Loucy (cell line): ENCODE results near the gene KIZ.
"Not testable (repeated sequence)": the region's sequence is repeated elsewhere in the genome, so short reads cannot be mapped to it uniquely, and the experiment has no call there.

Experiments
- H2AFZ ChIP-seq: fragments of 200-600 bp; sonication (generic); 2 replicates; pipeline ENCODE4 v1.6.0; 2016; ENCODE audit warnings: antibody characterized with exemption, mild to moderate bottlenecking, low read length, moderate library complexity
- H3F3A ChIP-seq: fragments of 200-600 bp; 2 replicates; pipeline ENCODE4 v1.6.0; 2016; ENCODE audit warnings: antibody characterized with exemption, low read depth, mild to moderate bottlenecking
- H3K27me3 ChIP-seq: fragments of 200-600 bp; sonication (generic); 2 replicates; pipeline ENCODE4 v1.6.1; 2014; ENCODE audit warnings: low read length, mild to moderate bottlenecking; ENCODE audit not compliant: insufficient read depth, poor library complexity, severe bottlenecking
- H3K36me3 ChIP-seq: fragments of 200-600 bp; sonication (generic); 2 replicates; pipeline ENCODE4 v1.6.1; 2016; ENCODE audit warnings: low read length; ENCODE audit not compliant: insufficient read depth
- H3K4me1 ChIP-seq: fragments of 200-600 bp; sonication (generic); 2 replicates; pipeline ENCODE4 v1.5.1; 2014; ENCODE audit warnings: low read length, mild to moderate bottlenecking; ENCODE audit not compliant: insufficient read depth, poor library complexity, severe bottlenecking
- H3K4me2 ChIP-seq: fragments of 200-600 bp; sonication (generic); 2 replicates; pipeline ENCODE4 v1.6.0; 2014; ENCODE audit warnings: antibody characterized with exemption, low read length, low read depth, mild to moderate bottlenecking; ENCODE audit not compliant: poor library complexity, severe bottlenecking
- H3K4me3 ChIP-seq: fragments of 200-600 bp; sonication (generic); 2 replicates; pipeline ENCODE4 v1.5.1; 2014; ENCODE audit warnings: low read length, mild to moderate bottlenecking, mixed read lengths; ENCODE audit not compliant: poor library complexity, severe bottlenecking
- H3K79me2 ChIP-seq: fragments of 200-600 bp; sonication (generic); 2 replicates; pipeline ENCODE4 v1.6.1; 2014; ENCODE audit warnings: low read length; ENCODE audit not compliant: insufficient read depth
- H3K9ac ChIP-seq: fragments of 200-600 bp; sonication (generic); 2 replicates; pipeline ENCODE4 v1.6.0; 2014; ENCODE audit warnings: mild to moderate bottlenecking, low read depth, low read length, moderate library complexity; ENCODE audit not compliant: poor library complexity, severe bottlenecking
- H3K9me2 ChIP-seq: fragments of 200-600 bp; sonication (generic); replicated peaks from 2 replicates; pipeline ENCODE4 v1.6.1; 2016; ENCODE audit warnings: low read depth, low read length, mixed read lengths
- H3K9me3 ChIP-seq: fragments of 200-600 bp; sonication (generic); 2 replicates; pipeline ENCODE4 v1.6.1; 2014; ENCODE audit warnings: mild to moderate bottlenecking, antibody characterized with exemption, low read length, low read depth; ENCODE audit not compliant: insufficient read depth
- H4K20me1 ChIP-seq: fragments of 200-600 bp; sonication (generic); 2 replicates; pipeline ENCODE4 v1.6.0; 2014; ENCODE audit warnings: antibody characterized with exemption, low read length, mild to moderate bottlenecking; ENCODE audit not compliant: insufficient read depth, poor library complexity, severe bottlenecking
- EZH2phosphoT487 ChIP-seq: fragments of 200-600 bp; IDR thresholded peaks from 2 replicates; pipeline ENCODE4 v1.6.1; 2018; ENCODE audit warnings: antibody characterized with exemption, mild to moderate bottlenecking, moderate library complexity, borderline replicate concordance
- TF ChIP-seq, protein P1 (sequence below): fragments of 200-600 bp; sonication (generic); conservative IDR thresholded peaks from 2 replicates; pipeline ENCODE4 v1.5.1; 2014; ENCODE audit warnings: mild to moderate bottlenecking, antibody characterized with exemption, low read length

Gene KIZ

DNA sequence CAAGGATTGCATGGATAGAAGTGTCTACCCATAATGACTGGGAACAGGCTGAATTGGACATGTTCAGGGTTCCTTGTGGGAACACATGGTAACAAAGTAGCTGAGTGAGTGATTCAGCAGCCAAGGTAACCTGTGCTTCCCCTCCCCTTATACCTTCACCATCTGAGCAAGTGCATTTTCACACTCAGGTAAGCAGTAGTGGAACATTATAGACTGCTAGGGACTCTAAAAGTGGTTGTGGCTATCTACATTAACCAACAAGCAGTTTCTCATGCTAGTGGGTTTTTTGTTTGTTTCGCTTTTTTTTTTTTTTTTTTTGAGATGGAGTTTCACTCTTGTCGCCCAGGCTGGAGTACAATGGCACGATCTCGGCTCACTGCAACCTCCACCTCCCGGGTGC lies 41.4 kb downstream of the KIZ start:
- Histone ChIP-seq H3K9me3 (peaks cover 5% of the 10 kb centered on the region; the same call in 1 of the 2 replicates), H2AFZ (no peak overlapping the region), H3K79me2 (no peaks in the 10 kb centered on the region), H3K4me1 (peaks cover 54% of the 10 kb centered on the region), H3K9ac (peak overlapping the region; percentile 73), H3K4me3 (peak overlapping the region; percentile 66), H3F3A (peaks cover 10% of the 10 kb centered on the region), H3K4me2 (peak overlapping the region; percentile 82), H3K36me3 (peaks cover 15% of the 10 kb centered on the region), H4K20me1 (no peaks in the 10 kb centered on the region), H3K27me3 (no peaks in the 10 kb centered on the region), H3K9me2 (no peaks in the 10 kb centered on the region)
- TF ChIP-seq, protein P1, sequence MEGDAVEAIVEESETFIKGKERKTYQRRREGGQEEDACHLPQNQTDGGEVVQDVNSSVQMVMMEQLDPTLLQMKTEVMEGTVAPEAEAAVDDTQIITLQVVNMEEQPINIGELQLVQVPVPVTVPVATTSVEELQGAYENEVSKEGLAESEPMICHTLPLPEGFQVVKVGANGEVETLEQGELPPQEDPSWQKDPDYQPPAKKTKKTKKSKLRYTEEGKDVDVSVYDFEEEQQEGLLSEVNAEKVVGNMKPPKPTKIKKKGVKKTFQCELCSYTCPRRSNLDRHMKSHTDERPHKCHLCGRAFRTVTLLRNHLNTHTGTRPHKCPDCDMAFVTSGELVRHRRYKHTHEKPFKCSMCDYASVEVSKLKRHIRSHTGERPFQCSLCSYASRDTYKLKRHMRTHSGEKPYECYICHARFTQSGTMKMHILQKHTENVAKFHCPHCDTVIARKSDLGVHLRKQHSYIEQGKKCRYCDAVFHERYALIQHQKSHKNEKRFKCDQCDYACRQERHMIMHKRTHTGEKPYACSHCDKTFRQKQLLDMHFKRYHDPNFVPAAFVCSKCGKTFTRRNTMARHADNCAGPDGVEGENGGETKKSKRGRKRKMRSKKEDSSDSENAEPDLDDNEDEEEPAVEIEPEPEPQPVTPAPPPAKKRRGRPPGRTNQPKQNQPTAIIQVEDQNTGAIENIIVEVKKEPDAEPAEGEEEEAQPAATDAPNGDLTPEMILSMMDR, result no peak
- no peak for TF ChIP-seq EZH2phosphoT487

DNA sequence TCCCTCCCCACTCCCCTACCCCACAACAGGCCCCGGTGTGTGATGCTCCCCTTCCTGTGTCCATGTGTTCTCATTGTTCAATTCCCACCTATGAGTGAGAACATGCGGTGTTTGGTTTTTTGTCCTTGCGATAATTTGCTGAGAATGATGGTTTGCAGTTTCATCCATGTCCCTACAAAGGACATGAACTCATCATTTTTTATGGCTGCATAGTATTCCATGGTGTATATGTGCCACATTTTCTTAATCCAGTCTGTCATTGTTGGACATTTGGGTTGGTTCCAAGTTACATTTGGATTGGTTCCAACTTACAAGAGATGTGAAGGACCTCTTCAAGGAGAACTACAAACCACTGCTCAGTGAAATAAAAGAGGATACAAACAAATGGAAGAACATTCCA lies 42.2 kb downstream of the KIZ start:
- H3K79me2 ChIP-seq, H3K4me2 ChIP-seq, H3K9me2 ChIP-seq, H2AFZ ChIP-seq, H4K20me1 ChIP-seq, H3K27me3 ChIP-seq, H3K9me3 ChIP-seq, H3K4me3 ChIP-seq, H3K9ac ChIP-seq: not testable (repeated sequence)
- H3K4me1 ChIP-seq, result peaks cover 61% of the 10 kb centered on the region
- H3F3A ChIP-seq, result peaks cover 10% of the 10 kb centered on the region
- peaks cover 10% of the 10 kb centered on the region for H3K36me3 ChIP-seq

DNA sequence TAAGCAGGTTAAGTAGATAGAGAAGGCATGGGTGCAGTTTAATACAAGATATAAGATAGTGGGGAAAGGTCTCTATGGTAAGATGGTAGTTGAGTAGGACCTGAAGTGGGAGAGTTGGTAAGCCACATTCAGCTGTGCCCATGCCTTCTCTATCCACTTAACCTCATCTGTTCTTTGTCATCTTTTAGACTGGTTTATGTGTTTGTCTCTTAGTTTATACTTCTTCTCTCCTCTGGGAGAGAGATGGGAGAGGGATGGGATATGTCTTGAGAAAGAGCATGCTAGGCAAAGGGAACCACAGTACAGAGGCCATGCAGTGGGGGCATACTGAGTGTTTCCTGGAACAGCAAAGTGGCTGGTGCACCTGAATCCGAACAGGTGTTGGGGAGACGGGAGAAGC lies 46.7 kb downstream of the KIZ start:
- H3K36me3 ChIP-seq, result peaks cover 4% of the 10 kb centered on the region; the same call in 1 of the 2 replicates
- TF ChIP-seq, protein P1, result no peak

DNA sequence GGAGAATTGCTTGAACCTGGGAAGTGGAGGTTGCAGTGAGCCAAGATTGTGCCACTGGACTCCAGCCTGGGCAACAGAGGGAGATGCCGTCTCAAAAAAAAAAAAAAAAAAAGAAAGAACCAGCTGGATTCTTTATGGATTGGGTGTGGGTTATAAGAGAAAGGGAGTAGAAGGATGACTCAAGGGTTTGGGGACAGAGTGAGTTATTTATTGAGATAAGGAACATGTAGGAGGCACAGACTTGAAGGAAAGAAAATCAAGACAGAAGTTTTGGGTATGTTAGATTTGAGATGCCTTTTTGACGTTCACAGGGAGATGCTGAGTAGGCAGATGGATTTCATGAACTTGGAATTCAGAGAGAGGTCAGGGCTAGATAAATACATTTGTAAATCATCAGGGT lies 47.6 kb downstream of the KIZ start:
- no peaks in the 10 kb centered on the region for H3K9me2 ChIP-seq
- 0 out of 2 replicates have a peak, but pooled peaks cover 3% of the 10 kb centered on the region for H3F3A ChIP-seq
- peaks cover 11% of the 10 kb centered on the region; the same call in 1 of the 2 replicates for H3K9me3 ChIP-seq
- H3K36me3 ChIP-seq, result peaks cover 4% of the 10 kb centered on the region; the same call in 1 of the 2 replicates
- H3K4me3 ChIP-seq, result no peak overlapping the region
- H3K79me2 ChIP-seq, result no peaks in the 10 kb centered on the region
- no peaks in the 10 kb centered on the region for H3K27me3 ChIP-seq
- no peaks in the 10 kb centered on the region for H4K20me1 ChIP-seq
- no peak overlapping the region for H2AFZ ChIP-seq
- TF ChIP-seq EZH2phosphoT487, result no peak
- TF ChIP-seq, protein P1, result no peak
- H3K4me1 ChIP-seq, result peaks cover 50% of the 10 kb centered on the region
- no peak overlapping the region for H3K4me2 ChIP-seq
- no peak overlapping the region for H3K9ac ChIP-seq

More for the DNA sequence above, 46.7 kb downstream of the KIZ start:
- peak overlapping the region; percentile 2 for H3K4me2 ChIP-seq
- no peaks in the 10 kb centered on the region for H4K20me1 ChIP-seq
- H2AFZ ChIP-seq, result no peak overlapping the region
- H3K4me3 ChIP-seq, result no peak overlapping the region
- peaks cover 8% of the 10 kb centered on the region; the same call in 1 of the 2 replicates for H3K9me3 ChIP-seq
- H3K9ac ChIP-seq, result no peak overlapping the region
- H3K79me2 ChIP-seq, result no peaks in the 10 kb centered on the region
- H3F3A ChIP-seq, result 0 out of 2 replicates have a peak, but pooled peaks cover 3% of the 10 kb centered on the region
- no peaks in the 10 kb centered on the region for H3K27me3 ChIP-seq
- H3K4me1 ChIP-seq, result peaks cover 49% of the 10 kb centered on the region
- H3K9me2 ChIP-seq, result no peaks in the 10 kb centered on the region
